ENCODE results near the gene UQCR10. TPM values are rescaled to one million over a fixed set of nuclear protein-coding genes. Genes with fewer than 3 reads are reported as not detected.

UQCR10 gene
- total and polyA plus RNA-seq, 9 of the 15 experiments (the other 6 are each of a cell fraction or from before 2014, with no cell fraction given), result 128 to 903 (median 163) TPM

- no peak for TF ChIP-seq ZNF609 (CRISPR knock-in tag; IDR thresholded peaks at IDR 0.05; ENCODE audit: borderline replicate concordance)
- peak; percentile 60; the same call in 1 of the 2 replicates for TF ChIP-seq ZNF592 (IDR thresholded peaks at IDR 0.05)
- TF ChIP-seq MGA (IDR thresholded peaks at IDR 0.05), result peak; percentile 59
- TF ChIP-seq IFI16 (CRISPR knock-in tag; IDR thresholded peaks at IDR 0.05), result no peak
Measured at GRCh38 chr22:29726106-29726505, 41.1 kb upstream of the UQCR10 start (continued).
